OCI-LY3 (cell line): ENCODE data around the gene TNKS2.

Experiments used
- EZH2phosphoT487 ChIP-seq: fragments of 200-600 bp; shearing (Covaris generic); IDR thresholded peaks from 2 replicates; pipeline ENCODE4 v1.6.1; 2018; ENCODE audit warnings: antibody characterized with exemption, mixed run types, low read depth
- TF ChIP-seq, protein P1 (sequence below): fragments of 200-600, 300-600 bp; sonication (generic); IDR thresholded peaks from 2 replicates; pipeline ENCODE4 v1.5.1; 2014; ENCODE audit warnings: antibody characterized with exemption, low read length, low read depth

DNA sequence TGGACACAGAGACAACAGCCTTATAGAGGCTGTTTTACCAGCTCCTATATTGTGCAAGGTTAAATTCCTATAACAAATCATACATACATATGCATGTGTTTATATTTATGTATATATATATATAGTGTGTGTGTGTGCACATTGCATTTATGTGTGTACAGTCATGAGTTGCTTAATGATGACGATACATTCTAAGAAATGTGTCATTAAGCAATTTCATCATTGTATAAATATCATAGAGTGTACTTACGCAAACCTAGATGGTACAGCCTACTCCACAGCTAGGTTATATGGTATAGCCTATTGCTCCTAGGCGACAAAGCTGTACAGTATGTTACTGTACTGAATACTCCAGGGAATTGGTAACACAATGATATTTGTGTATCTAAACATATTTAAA is 30.1 kb upstream of the TNKS2 start:
- TF ChIP-seq, protein P1, sequence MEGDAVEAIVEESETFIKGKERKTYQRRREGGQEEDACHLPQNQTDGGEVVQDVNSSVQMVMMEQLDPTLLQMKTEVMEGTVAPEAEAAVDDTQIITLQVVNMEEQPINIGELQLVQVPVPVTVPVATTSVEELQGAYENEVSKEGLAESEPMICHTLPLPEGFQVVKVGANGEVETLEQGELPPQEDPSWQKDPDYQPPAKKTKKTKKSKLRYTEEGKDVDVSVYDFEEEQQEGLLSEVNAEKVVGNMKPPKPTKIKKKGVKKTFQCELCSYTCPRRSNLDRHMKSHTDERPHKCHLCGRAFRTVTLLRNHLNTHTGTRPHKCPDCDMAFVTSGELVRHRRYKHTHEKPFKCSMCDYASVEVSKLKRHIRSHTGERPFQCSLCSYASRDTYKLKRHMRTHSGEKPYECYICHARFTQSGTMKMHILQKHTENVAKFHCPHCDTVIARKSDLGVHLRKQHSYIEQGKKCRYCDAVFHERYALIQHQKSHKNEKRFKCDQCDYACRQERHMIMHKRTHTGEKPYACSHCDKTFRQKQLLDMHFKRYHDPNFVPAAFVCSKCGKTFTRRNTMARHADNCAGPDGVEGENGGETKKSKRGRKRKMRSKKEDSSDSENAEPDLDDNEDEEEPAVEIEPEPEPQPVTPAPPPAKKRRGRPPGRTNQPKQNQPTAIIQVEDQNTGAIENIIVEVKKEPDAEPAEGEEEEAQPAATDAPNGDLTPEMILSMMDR: no peak
- no peak for TF ChIP-seq EZH2phosphoT487
